A549 (cell line): ENCODE data around the gene KCNH4. TPM values are rescaled to one million over a fixed set of nuclear protein-coding genes. Genes with fewer than 3 reads are reported as not detected.

Experiments
- ATAC-seq, 2 experiments: fragments of 200-7000 bp in 1 of 2; fragments of >200 bp in 1 of 2; cut with Nextera tagmentation in 1 of 2; cut with Tn5 transposase in 1 of 2; 3 replicates each; pipeline versions ENCODE4 v1.8.0 to v1.9.1; 2018 to 2020; ENCODE audit warnings: mild to moderate bottlenecking in 1 of 2, moderate library complexity in 1 of 2
- CTCF ChIA-PET: fragments of 300-600 bp; sonication (Branson Sonifier 250); formaldehyde crosslinking; extraction: SDS; loops from one replicate; lab custom pipeline; 2021; ENCODE audit warnings: antibody characterized with exemption, inconsistent platforms; lab: Yijun Ruan, JAX
- POLR2A ChIA-PET: fragments of 350-600 bp; formaldehyde crosslinking; extraction: SDS; loops from one replicate; lab custom pipeline; 2021; ENCODE audit warnings: antibody characterized with exemption, inconsistent platforms; lab: Yijun Ruan, JAX
- DNase-seq, 2 experiments: peaks; one replicate each; pipeline versions ENCODE4 v3.0.0 to v3.0.0-alpha.2; 2011 to 2016; ENCODE audit warnings: low read depth in 1 of 2, low spot score in 1 of 2
- FAIRE-seq: peaks from 2 replicates; lab custom pipeline; 2011; peaks lifted over from hg19 to GRCh38; lab: Jason Lieb, UNC
- H3K27ac ChIP-seq, 2 experiments: fragments of >200 bp; sonication (Bioruptor Twin); formaldehyde crosslinking; 3 replicates each; pipeline ENCODE4 v1.5.1; 2016 to 2017
- H3K4me1 ChIP-seq: fragments of >200 bp; sonication (Bioruptor Twin); formaldehyde crosslinking; 3 replicates; pipeline ENCODE4 v1.6.1; 2016
- H3K4me2 ChIP-seq: fragments of >200 bp; sonication (Bioruptor Twin); formaldehyde crosslinking; 3 replicates; pipeline ENCODE4 v1.6.1; 2016
- H3K4me3 ChIP-seq: fragments of >200 bp; sonication (Bioruptor Twin); formaldehyde crosslinking; 3 replicates; pipeline ENCODE4 v1.5.1; 2016
- H3K9me3 ChIP-seq: fragments of >200 bp; sonication (Bioruptor Twin); formaldehyde crosslinking; 3 replicates; pipeline ENCODE4 v1.6.1; 2016
- BHLHE40 ChIP-seq: IDR thresholded peaks from 2 replicates; pipeline ENCODE4 v1.6.1; 2012; ENCODE audit warnings: low read depth, low read length, inconsistent platforms
- CBX2 ChIP-seq: fragments of 200-600 bp; sonication (generic); IDR thresholded peaks from 2 replicates; pipeline ENCODE4 v1.6.1; 2016; ENCODE audit warnings: low read depth, mild to moderate bottlenecking, borderline replicate concordance
- CHD2 ChIP-seq: fragments of 150-350 bp; IDR thresholded peaks from 2 replicates; pipeline ENCODE4 v1.6.1; 2014; ENCODE audit warnings: low read length; ENCODE audit not compliant: partially characterized antibody
- EHMT2 ChIP-seq: fragments of 200-600 bp; sonication (generic); IDR thresholded peaks from 2 replicates; pipeline ENCODE4 v1.6.1; 2016; ENCODE audit warnings: antibody characterized with exemption, low read depth, mild to moderate bottlenecking, moderate library complexity
- ESRRA ChIP-seq: fragments of 150-350 bp; IDR thresholded peaks from 2 replicates; pipeline ENCODE4 v1.6.1; 2014; ENCODE audit warnings: mild to moderate bottlenecking, low read length, borderline replicate concordance
- HDAC2 ChIP-seq: fragments of 200-600 bp; sonication (generic); IDR thresholded peaks from 2 replicates; pipeline ENCODE4 v1.6.1; 2016
- HEYL ChIP-seq: fragments of 250-450 bp; sonication (Bioruptor Pico); IDR thresholded peaks from 2 replicates; pipeline ENCODE4 v1.8.0; 2021; ENCODE audit warnings: mild to moderate bottlenecking, moderate library complexity
- HOXB13 ChIP-seq: fragments of 250-450 bp; sonication (Bioruptor Pico); IDR thresholded peaks from 2 replicates; pipeline ENCODE4 v1.5.0; 2020; ENCODE audit warnings: low read depth, mild to moderate bottlenecking, moderate library complexity
- HOXB5 ChIP-seq: fragments of 250-450 bp; sonication (Bioruptor Pico); IDR thresholded peaks from 2 replicates; pipeline ENCODE4 v1.5.0; 2020; ENCODE audit warnings: mild to moderate bottlenecking, moderate library complexity
- JUN ChIP-seq, 2 experiments: fragments of >200 bp; sonication (Bioruptor Twin); formaldehyde crosslinking; IDR thresholded peaks; 2 replicates in 1 of 2; 3 replicates in 1 of 2; pipeline ENCODE4 v1.6.1; 2016 to 2017
- JUNB ChIP-seq: fragments of >200 bp; sonication (Bioruptor Twin); formaldehyde crosslinking; IDR thresholded peaks from 2 replicates; pipeline ENCODE4 v1.6.1; 2016
- KDM1A ChIP-seq: fragments of 200-600 bp; sonication (generic); IDR thresholded peaks from 2 replicates; pipeline ENCODE4 v1.6.1; 2016; ENCODE audit warnings: low read depth, mild to moderate bottlenecking
- NPAS2 ChIP-seq: fragments of 250-450 bp; sonication (Bioruptor Pico); IDR thresholded peaks from 2 replicates; pipeline ENCODE4 v1.8.0; 2022; ENCODE audit warnings: mild to moderate bottlenecking, moderate library complexity, borderline replicate concordance
- POLR2A ChIP-seq: IDR thresholded peaks from 2 replicates; pipeline ENCODE4 v1.6.1; 2012; ENCODE audit warnings: mild to moderate bottlenecking, low read length
- POLR2AphosphoS2 ChIP-seq: conservative IDR thresholded peaks from 2 replicates; pipeline ENCODE4 v1.6.1; 2012; ENCODE audit warnings: low read length, improper control_type of control experiment, inconsistent platforms
- RAD21 ChIP-seq, 2 experiments: fragments of >200 bp in 1 of 2; sonication (Bioruptor Twin) in 1 of 2; formaldehyde crosslinking in 1 of 2; IDR thresholded peaks in 1 of 2; conservative IDR thresholded peaks in 1 of 2; 2 replicates in 1 of 2; 3 replicates in 1 of 2; pipeline ENCODE4 v1.6.1; 2012 to 2018; ENCODE audit warnings: inconsistent platforms in 1 of 2
- RARB ChIP-seq: fragments of 250-450 bp; sonication (Bioruptor Pico); IDR thresholded peaks from 2 replicates; pipeline ENCODE4 v1.8.0; 2021; ENCODE audit warnings: mild to moderate bottlenecking, moderate library complexity
- RCOR1 ChIP-seq: fragments of 150-350 bp; IDR thresholded peaks from 2 replicates; pipeline ENCODE4 v1.6.1; 2014; ENCODE audit warnings: antibody characterized with exemption, low read length, low read depth
- SMC3 ChIP-seq: fragments of >200 bp; sonication (Bioruptor Twin); formaldehyde crosslinking; IDR thresholded peaks from 3 replicates; pipeline ENCODE4 v1.6.1; 2018; ENCODE audit warnings: inconsistent platforms
- ZC3H11A ChIP-seq: fragments of 450-650 bp; IDR thresholded peaks from 2 replicates; pipeline ENCODE4 v1.6.1; 2014; ENCODE audit warnings: antibody characterized with exemption, mild to moderate bottlenecking
- WGBS: methylation state at CpG from one replicate; pipeline ENCODE4 v1.1.6; 2017; ENCODE audit errors: missing lambda C conversion rate; 5-methylcytosine and 5-hydroxymethylcytosine counted together
- polyA plus RNA-seq, 4 experiments: library from polyadenylated mRNA; depleted of rRNA in 3 of 4; stranded (reverse); fragments of >200 nt; fragmentation: RNase III in 1 of 4; extraction: RNeasy Plus Mini Kit Qiagen cat#74134 plus additional on column Dnase treatment in 1 of 4; gene quantifications; 2 replicates in 3 of 4; 3 replicates in 1 of 4; pipeline ENCODE4 v1.2.3, GENCODE V29; 2011 to 2017
- TF ChIP-seq, protein P1 (sequence below): fragments of 450-650 bp; IDR thresholded peaks from 2 replicates; pipeline ENCODE4 v1.6.1; 2014; ENCODE audit warnings: antibody characterized with exemption
- TF ChIP-seq, protein P2 (sequence below): fragments of >200 bp; sonication (Bioruptor Twin); formaldehyde crosslinking; IDR thresholded peaks from 2 replicates; pipeline ENCODE4 v1.6.1; 2016
- TF ChIP-seq, protein P3 (sequence below): fragments of 250-450 bp; sonication (Bioruptor Pico); IDR thresholded peaks from 2 replicates; pipeline ENCODE4 v1.5.0; 2021; ENCODE audit warnings: mild to moderate bottlenecking, moderate library complexity, borderline replicate concordance
- TF ChIP-seq, protein P4 (sequence below): fragments of >200 bp; sonication (Bioruptor Twin); formaldehyde crosslinking; IDR thresholded peaks from 3 replicates; pipeline ENCODE4 v1.6.1; 2016
- TF ChIP-seq, protein P5 (sequence below): fragments of >200 bp; sonication (Bioruptor Twin); formaldehyde crosslinking; IDR thresholded peaks from 3 replicates; pipeline ENCODE4 v1.5.1; 2016

Gene KCNH4
- polyA plus RNA-seq, 2 of the 4 experiments (the other 2 are of a cell fraction): 0.25 to 0.37 TPM

DNA sequence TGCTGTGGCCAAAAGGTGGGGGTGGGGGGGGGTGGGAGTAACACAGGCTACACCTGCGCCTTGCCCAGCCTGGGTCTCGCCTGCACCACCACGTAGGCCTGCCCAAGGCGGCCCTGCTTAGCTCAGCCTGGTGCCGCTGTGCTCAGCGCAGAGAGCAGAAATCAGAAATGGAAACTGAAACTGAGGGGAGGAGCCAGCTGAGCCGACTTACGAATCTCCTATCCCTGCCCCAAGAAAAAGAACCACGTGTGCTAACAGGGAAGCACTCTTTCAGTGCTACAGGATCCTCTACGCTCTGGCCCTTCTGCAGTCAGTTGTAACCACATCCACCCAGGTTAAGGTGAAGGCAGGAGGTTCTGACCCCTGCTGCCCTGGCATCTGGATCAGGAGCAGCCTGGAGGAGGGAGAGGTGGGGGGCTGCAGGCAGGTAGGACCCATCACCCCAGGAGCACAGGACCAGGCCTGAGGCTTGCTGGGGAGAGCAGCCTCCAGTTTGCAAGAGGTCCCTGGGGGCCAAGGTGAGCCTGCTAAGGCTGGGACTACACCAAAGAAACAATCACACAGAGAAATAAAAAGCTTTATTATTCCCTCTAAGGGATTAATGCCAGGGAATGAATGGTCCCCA is 68.3 kb downstream of the KCNH4 start, which contains the start of gene DHX58:
Gene DHX58 (minus strand): TSS at position 163 of the 625 bp plus-strand sequence. CDS start 822 bp downstream, outside the sequence.
- H3K27ac ChIP-seq: peak within 1 kb of the TSS in 1 of 2 experiments; percentile 52; a peak in 2 of 6 replicates
- no peak within 1 kb of the TSS for H3K4me3 ChIP-seq
- ATAC-seq (peak in 1 of 2 experiments; percentile 47; a peak in 3 of 6 replicates), FAIRE-seq (no peak), DNase-seq (peak; percentile 44 to 54)
- CTCF ChIA-PET: interaction anchor here (1.1 to 39.5 kb wide), 7 partner anchors 10 to 149 kb away, joined by 3 to 658 read pairs (median 231); partner anchors contain the start of genes C17orf113, CNP, DNAJC7 and NKIRAS2
- H3K9me3 ChIP-seq: no peaks in the 10 kb centered on the region
- WGBS: 64% methylated on average over 9 of the region's 10 CpGs
- H3K4me1 ChIP-seq: peaks cover 11% of the 10 kb centered on the region; the same call in 1 of the 3 replicates
- H3K4me2 ChIP-seq: peak within 1 kb of the TSS; percentile 8; the same call in 1 of the 3 replicates
- TF ChIP-seq, protein P1, sequence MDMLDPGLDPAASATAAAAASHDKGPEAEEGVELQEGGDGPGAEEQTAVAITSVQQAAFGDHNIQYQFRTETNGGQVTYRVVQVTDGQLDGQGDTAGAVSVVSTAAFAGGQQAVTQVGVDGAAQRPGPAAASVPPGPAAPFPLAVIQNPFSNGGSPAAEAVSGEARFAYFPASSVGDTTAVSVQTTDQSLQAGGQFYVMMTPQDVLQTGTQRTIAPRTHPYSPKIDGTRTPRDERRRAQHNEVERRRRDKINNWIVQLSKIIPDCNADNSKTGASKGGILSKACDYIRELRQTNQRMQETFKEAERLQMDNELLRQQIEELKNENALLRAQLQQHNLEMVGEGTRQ: peak; percentile 36; the same call in 1 of the 2 replicates
- TF ChIP-seq, protein P2, sequence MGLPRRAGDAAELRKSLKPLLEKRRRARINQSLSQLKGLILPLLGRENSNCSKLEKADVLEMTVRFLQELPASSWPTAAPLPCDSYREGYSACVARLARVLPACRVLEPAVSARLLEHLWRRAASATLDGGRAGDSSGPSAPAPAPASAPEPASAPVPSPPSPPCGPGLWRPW: no peak
- TF ChIP-seq ZC3H11A (no peak), POLR2AphosphoS2 (no peak), CHD2 (no peak), RAD21 (conservative IDR thresholded peaks at IDR 0.05 in 1 of 2, IDR thresholded peaks at IDR 0.05 in 1 of 2) (no peak)
- POLR2A ChIA-PET: no interaction called here

DNA sequence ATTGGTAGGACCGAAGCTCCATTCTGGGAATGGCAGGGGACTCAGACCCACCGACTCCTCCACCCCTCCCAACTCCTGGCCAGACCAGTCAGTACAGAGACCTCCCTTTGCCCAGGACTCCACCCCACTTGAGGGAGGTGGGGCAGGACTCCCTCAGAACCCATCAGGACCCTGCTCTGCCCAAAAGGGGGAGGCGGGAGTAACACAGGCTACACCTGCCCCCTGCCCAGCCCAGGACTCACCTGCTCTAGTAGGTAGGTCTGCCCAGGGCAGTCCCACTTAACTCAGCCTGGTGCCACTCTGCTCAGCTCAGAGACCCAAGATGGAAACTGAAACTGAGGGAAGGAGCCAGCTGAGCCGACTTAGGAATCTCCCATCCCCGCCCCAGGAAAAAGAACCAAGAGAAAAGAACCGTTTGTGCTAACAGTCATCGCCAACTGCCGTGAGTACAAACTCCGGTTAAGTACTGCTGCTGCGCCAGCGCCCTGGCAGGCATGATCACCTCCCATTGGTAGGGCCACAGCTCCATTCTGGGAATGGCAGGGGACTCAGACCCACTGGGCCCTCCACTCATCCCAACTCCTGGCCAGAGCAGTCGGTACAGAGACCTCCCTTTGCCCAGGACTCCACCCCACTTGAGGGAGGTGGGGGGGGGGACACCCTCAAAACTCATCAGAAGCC is 68.9 kb downstream of the KCNH4 start:
- ChIA-PET POLR2A (no interaction called here), CTCF (interaction anchor here (0.6 to 39.5 kb wide), 9 partner anchors 10 to 206 kb away, joined by 3 to 658 read pairs (median 4); partner anchors contain the start of genes CNP, DNAJC7, NKIRAS2 and ZNF385C)
- H3K4me1 ChIP-seq: peaks cover 11% of the 10 kb centered on the region; the same call in 1 of the 3 replicates
- peak overlapping the region in 1 of 2 experiments; percentile 52; a peak in 2 of 6 replicates for H3K27ac ChIP-seq
- no peak overlapping the region for H3K4me3 ChIP-seq
- FAIRE-seq: no peak
- peak overlapping the region; percentile 8; the same call in 1 of the 3 replicates for H3K4me2 ChIP-seq
- WGBS: 78% methylated on average over 11 of the region's 12 CpGs
- DNase-seq: no peak
- no peak for TF ChIP-seq HEYL (CRISPR knock-in tag)
- TF ChIP-seq JUNB: no peak
- no peak for TF ChIP-seq SMC3
- no peak for TF ChIP-seq EHMT2
- TF ChIP-seq KDM1A: no peak
- H3K9me3 ChIP-seq: no peaks in the 10 kb centered on the region
- ATAC-seq: peak in 1 of 2 experiments; percentile 2; a peak in 1 of 6 replicates

DNA sequence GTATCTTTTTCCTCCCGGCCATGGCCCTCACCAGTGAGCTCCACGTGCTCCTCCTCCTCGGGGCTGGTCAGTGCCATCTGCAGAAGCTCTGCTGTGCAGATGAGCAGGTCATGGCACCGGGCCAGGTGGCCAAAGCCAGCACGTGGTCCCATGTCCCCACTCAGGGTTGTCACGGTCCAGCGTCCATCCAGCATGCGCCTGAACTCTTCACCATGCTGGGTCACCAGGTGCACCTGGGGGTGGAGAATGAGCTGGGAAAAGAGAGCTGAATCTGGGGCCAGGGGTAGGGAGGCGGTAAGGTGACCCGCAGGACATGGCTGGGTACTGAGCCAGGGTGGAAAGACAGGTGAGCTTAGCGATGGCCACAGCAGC is 69.7 kb downstream of the KCNH4 start:
- Histone ChIP-seq H3K4me3 (no peak overlapping the region), H3K4me1 (peaks cover 11% of the 10 kb centered on the region; the same call in 1 of the 3 replicates), H3K4me2 (no peak overlapping the region), H3K9me3 (no peaks in the 10 kb centered on the region), H3K27ac (no peak overlapping the region)
- DNase-seq (no peak), ATAC-seq (no peak), FAIRE-seq (no peak)
- WGBS: 82% methylated on average over 11 of the region's 11 CpGs
- POLR2A ChIA-PET: no interaction called here
- CTCF ChIA-PET: interaction anchor here (1.0 to 39.5 kb wide), 9 partner anchors 9 to 207 kb away, joined by 3 to 658 read pairs (median 4); partner anchors contain the start of genes CNP, DNAJC7, NKIRAS2 and ZNF385C
- TF ChIP-seq, protein P2: no peak
- TF ChIP-seq BHLHE40 (no peak), ZC3H11A (no peak), HOXB13 (CRISPR knock-in tag) (no peak), POLR2A (no peak), JUN (IDR thresholded peaks at IDR 0.05) (no peak), HDAC2 (no peak), CBX2 (no peak), RCOR1 (no peak), RARB (CRISPR knock-in tag) (no peak), NPAS2 (no peak), HOXB5 (CRISPR knock-in tag) (no peak), ESRRA (no peak), KDM1A (no peak)
- TF ChIP-seq, protein P3, sequence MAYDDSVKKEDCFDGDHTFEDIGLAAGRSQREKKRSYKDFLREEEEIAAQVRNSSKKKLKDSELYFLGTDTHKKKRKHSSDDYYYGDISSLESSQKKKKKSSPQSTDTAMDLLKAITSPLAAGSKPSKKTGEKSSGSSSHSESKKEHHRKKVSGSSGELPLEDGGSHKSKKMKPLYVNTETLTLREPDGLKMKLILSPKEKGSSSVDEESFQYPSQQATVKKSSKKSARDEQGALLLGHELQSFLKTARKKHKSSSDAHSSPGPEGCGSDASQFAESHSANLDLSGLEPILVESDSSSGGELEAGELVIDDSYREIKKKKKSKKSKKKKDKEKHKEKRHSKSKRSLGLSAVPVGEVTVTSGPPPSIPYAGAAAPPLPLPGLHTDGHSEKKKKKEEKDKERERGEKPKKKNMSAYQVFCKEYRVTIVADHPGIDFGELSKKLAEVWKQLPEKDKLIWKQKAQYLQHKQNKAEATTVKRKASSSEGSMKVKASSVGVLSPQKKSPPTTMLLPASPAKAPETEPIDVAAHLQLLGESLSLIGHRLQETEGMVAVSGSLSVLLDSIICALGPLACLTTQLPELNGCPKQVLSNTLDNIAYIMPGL (CRISPR knock-in tag): no peak
- TF ChIP-seq, protein P4, sequence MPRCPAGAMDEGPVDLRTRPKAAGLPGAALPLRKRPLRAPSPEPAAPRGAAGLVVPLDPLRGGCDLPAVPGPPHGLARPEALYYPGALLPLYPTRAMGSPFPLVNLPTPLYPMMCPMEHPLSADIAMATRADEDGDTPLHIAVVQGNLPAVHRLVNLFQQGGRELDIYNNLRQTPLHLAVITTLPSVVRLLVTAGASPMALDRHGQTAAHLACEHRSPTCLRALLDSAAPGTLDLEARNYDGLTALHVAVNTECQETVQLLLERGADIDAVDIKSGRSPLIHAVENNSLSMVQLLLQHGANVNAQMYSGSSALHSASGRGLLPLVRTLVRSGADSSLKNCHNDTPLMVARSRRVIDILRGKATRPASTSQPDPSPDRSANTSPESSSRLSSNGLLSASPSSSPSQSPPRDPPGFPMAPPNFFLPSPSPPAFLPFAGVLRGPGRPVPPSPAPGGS: no peak
- TF ChIP-seq, protein P5, sequence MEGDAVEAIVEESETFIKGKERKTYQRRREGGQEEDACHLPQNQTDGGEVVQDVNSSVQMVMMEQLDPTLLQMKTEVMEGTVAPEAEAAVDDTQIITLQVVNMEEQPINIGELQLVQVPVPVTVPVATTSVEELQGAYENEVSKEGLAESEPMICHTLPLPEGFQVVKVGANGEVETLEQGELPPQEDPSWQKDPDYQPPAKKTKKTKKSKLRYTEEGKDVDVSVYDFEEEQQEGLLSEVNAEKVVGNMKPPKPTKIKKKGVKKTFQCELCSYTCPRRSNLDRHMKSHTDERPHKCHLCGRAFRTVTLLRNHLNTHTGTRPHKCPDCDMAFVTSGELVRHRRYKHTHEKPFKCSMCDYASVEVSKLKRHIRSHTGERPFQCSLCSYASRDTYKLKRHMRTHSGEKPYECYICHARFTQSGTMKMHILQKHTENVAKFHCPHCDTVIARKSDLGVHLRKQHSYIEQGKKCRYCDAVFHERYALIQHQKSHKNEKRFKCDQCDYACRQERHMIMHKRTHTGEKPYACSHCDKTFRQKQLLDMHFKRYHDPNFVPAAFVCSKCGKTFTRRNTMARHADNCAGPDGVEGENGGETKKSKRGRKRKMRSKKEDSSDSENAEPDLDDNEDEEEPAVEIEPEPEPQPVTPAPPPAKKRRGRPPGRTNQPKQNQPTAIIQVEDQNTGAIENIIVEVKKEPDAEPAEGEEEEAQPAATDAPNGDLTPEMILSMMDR: no peak
